Activated CD8-positive, alpha-beta T cell treated with anti-CD3 and anti-CD28 coated beads for 36 hours (primary cell): Measurements from ENCODE around the gene CYP8B1. TPM values are rescaled to one million over a fixed set of nuclear protein-coding genes. Genes with fewer than 3 reads are reported as not detected.

ENCODE experiments used
- ATAC-seq: fragments of 200-7000 bp; cut with Tn5 transposase; one replicate; pipeline ENCODE4 v1.10.0; 2021; ENCODE audit warnings: mild to moderate bottlenecking, moderate library complexity
- CTCF ChIA-PET: fragments of 350-600 bp; sonication (Branson Sonifier 250); formaldehyde crosslinking; loops from one replicate; lab custom pipeline; 2021; ENCODE audit warnings: antibody characterized with exemption; lab: Charles Lee
- POLR2A ChIA-PET: fragments of 350-600 bp; sonication (Branson Sonifier 250); formaldehyde crosslinking; loops from one replicate; lab custom pipeline; 2021; ENCODE audit warnings: antibody characterized with exemption; lab: Charles Lee
- DNase-seq: peaks from one replicate; pipeline ENCODE4 v3.0.0-alpha.2; 2020
- H3K27ac Mint-ChIP-seq: one replicate; pipeline ENCODE4 v1.8.0; 2021; ENCODE audit warnings: mild to moderate bottlenecking, mixed read lengths
- H3K27me3 Mint-ChIP-seq: one replicate; pipeline ENCODE4 v1.8.0; 2021; ENCODE audit warnings: mixed read lengths
- H3K36me3 Mint-ChIP-seq: one replicate; pipeline ENCODE4 v1.8.0; 2021; ENCODE audit warnings: low read depth, mixed read lengths
- H3K4me1 Mint-ChIP-seq: one replicate; pipeline ENCODE4 v1.8.0; 2021; ENCODE audit warnings: low read depth, mixed read lengths
- H3K4me3 Mint-ChIP-seq: one replicate; pipeline ENCODE4 v1.8.0; 2021; ENCODE audit warnings: mild to moderate bottlenecking, moderate library complexity, mixed read lengths
- H3K9me3 Mint-ChIP-seq: one replicate; pipeline ENCODE4 v1.8.0; 2021; ENCODE audit warnings: mixed read lengths
- intact Hi-C: fragments of 100-400 bp; cut with micrococcal nuclease; formaldehyde crosslinking; loops from one replicate; pipeline ENCODE4 v1.10.0; 2022
- total RNA-seq, 2 experiments: library from RNA; stranded (reverse); gene quantifications; one replicate each; pipeline ENCODE4 v1.2.3, GENCODE V29; 2021
- TF ChIP-seq, protein P1 (sequence below): fragments of 200-600 bp; IDR thresholded peaks from one replicate; pipeline ENCODE4 v1.8.0; 2022; ENCODE audit warnings: antibody characterized with exemption, mild to moderate bottlenecking

CYP8B1 gene
- total RNA-seq, 2 experiments from 2014 or later: not detected

DNA sequence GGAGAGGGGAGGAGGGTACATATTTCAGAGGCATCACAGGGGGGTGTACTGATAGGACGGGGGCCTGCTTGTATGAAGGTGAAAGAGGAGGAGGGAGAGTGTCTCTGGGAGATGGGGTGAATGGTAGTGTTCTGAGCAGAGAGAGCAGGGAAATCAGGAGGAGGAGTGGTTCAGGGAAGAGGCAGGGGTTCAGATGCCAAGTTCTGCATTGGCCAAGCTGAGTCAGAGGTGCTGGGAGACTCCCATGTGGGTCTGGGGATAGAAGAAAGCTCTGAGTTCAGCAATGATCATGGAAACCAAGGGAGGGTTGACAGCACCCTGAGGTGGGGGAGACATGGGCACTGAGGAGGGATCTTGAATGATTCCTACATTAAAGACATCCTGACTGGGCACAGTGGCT is 3.0 kb downstream of the CYP8B1 start:
- Mint-ChIP-seq H3K36me3 (no peaks in the 10 kb centered on the region), H3K4me3 (no peak overlapping the region), H3K27me3 (no peaks in the 10 kb centered on the region), H3K4me1 (no peaks in the 10 kb centered on the region), H3K9me3 (no peaks in the 10 kb centered on the region), H3K27ac (no peak overlapping the region)
- ATAC-seq: no peak
- no peak for DNase-seq
- TF ChIP-seq, protein P1, sequence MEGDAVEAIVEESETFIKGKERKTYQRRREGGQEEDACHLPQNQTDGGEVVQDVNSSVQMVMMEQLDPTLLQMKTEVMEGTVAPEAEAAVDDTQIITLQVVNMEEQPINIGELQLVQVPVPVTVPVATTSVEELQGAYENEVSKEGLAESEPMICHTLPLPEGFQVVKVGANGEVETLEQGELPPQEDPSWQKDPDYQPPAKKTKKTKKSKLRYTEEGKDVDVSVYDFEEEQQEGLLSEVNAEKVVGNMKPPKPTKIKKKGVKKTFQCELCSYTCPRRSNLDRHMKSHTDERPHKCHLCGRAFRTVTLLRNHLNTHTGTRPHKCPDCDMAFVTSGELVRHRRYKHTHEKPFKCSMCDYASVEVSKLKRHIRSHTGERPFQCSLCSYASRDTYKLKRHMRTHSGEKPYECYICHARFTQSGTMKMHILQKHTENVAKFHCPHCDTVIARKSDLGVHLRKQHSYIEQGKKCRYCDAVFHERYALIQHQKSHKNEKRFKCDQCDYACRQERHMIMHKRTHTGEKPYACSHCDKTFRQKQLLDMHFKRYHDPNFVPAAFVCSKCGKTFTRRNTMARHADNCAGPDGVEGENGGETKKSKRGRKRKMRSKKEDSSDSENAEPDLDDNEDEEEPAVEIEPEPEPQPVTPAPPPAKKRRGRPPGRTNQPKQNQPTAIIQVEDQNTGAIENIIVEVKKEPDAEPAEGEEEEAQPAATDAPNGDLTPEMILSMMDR: no peak
- ChIA-PET CTCF (no interaction called here), POLR2A (no interaction called here)
- intact Hi-C loops: no loop called here

DNA sequence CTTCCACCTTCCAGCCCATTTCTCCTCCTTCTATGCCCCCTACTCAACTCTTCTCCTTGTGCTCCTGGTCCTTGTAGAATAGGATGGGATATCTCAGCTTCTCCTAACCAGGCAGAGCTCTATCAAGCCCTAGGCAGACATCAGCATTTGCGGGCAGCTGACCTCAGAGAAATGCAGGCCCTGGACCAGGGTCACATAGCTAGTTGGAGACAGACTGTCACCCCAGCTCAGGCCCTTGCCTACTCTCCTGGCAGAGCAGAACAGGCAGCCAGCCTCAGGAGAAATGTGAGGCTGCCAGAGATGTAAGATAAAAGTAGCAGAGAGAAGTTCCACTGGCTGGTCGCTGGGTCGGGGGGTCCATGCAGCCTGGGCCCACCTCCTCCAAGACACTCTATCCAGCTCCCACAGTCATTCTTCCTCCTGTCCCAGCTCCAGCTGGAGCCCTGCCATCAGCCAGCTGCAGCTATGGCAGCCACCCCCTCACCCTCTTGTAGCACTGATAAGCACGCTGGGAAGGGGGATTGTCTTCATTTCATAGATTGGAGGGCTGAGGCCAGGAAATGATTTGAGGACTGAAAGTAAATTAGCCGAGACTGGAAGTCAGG is 4.0 kb downstream of the CYP8B1 start:
- no peaks in the 10 kb centered on the region for H3K36me3 Mint-ChIP-seq
- H3K4me3 Mint-ChIP-seq: no peak overlapping the region
- intact Hi-C loops: no loop called here
- no peaks in the 10 kb centered on the region for H3K9me3 Mint-ChIP-seq
- ATAC-seq: no peak
- ChIA-PET CTCF (no interaction called here), POLR2A (no interaction called here)
- DNase-seq: no peak
- H3K27ac Mint-ChIP-seq: no peak overlapping the region
- TF ChIP-seq, protein P1: no peak
- H3K4me1 Mint-ChIP-seq: no peaks in the 10 kb centered on the region
- no peaks in the 10 kb centered on the region for H3K27me3 Mint-ChIP-seq

DNA sequence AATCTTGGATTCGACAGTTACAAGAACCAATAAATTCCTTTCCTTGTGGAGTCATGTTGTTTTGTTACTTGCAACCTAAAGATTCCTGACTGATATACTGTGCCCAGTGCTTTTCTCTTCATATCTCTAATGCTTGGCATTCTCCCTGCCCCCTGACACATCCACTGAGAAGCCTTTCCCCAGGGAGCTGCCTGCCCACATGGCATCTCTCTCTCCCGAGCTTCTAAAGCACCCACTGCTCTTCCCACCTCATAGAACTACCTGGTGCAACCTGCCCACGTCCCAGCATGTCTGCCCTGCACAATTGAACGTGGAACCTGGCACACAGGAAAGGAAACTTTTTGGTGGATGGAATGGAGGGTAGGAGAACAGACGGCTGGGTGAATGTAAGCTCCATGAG is 6.8 kb downstream of the CYP8B1 start:
- Mint-ChIP-seq H3K27me3 (no peaks in the 10 kb centered on the region), H3K27ac (no peak overlapping the region), H3K36me3 (no peaks in the 10 kb centered on the region), H3K4me3 (no peak overlapping the region), H3K4me1 (no peaks in the 10 kb centered on the region), H3K9me3 (no peaks in the 10 kb centered on the region)
- ATAC-seq (no peak), DNase-seq (no peak)
- intact Hi-C loops: no loop called here
- CTCF ChIA-PET: interaction anchor here (1.0 to 2.2 kb wide), 3 partner anchors 10 to 37 kb away, joined by 3 to 8 read pairs (median 4); no protein-coding TSS in a partner anchor
- POLR2A ChIA-PET: no interaction called here
- TF ChIP-seq, protein P1: no peak

DNA sequence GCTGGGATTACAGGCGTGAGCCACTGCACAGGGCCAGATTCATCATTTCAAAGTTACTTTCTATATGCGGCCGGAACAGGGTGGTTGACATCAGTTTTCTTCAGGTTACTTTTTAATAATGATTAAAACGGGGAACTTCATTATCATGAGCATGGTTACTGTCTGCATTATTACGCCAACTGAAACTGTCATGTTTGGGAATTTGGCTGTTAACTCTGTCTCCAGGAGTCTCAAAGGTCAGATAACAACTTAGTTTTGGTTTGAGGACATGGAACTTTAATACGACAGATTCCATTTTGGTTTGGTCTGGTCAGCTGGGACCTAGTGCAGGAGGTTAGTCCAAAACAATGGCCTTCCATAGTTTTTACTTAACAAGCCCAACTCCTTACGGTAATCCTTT is 8.5 kb downstream of the CYP8B1 start:
- ChIA-PET CTCF (interaction anchor here (1.2 kb wide), 1 partner anchor 36 kb away, joined by 3 read pairs; no protein-coding TSS in a partner anchor), POLR2A (no interaction called here)
- Mint-ChIP-seq H3K9me3 (no peaks in the 10 kb centered on the region), H3K4me3 (no peak overlapping the region), H3K36me3 (no peaks in the 10 kb centered on the region), H3K27me3 (no peaks in the 10 kb centered on the region), H3K4me1 (no peaks in the 10 kb centered on the region), H3K27ac (no peak overlapping the region)
- intact Hi-C loops: no loop called here
- DNase-seq (no peak), ATAC-seq (no peak)
- TF ChIP-seq, protein P1: no peak

DNA sequence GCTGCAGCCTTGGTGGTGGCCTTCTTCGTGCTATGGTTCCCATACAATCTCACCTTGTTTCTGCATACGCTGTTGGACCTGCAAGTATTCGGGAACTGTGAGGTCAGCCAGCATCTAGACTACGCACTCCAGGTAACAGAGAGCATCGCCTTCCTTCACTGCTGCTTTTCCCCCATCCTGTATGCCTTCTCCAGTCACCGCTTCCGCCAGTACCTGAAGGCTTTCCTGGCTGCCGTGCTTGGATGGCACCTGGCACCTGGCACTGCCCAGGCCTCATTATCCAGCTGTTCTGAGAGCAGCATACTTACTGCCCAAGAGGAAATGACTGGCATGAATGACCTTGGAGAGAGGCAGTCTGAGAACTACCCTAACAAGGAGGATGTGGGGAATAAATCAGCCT is 10.4 kb downstream of the CYP8B1 start:
- ATAC-seq (no peak), DNase-seq (no peak)
- H3K9me3 Mint-ChIP-seq: no peaks in the 10 kb centered on the region
- no peak overlapping the region for H3K27ac Mint-ChIP-seq
- no peak overlapping the region for H3K4me3 Mint-ChIP-seq
- H3K27me3 Mint-ChIP-seq: peaks cover 4% of the 10 kb centered on the region
- CTCF ChIA-PET: interaction anchor here (1.3 kb wide), 1 partner anchor 34 kb away, joined by 3 read pairs; no protein-coding TSS in a partner anchor
- TF ChIP-seq, protein P1: no peak
- POLR2A ChIA-PET: interaction anchor here (0.8 kb wide), 1 partner anchor 9 kb away, joined by 3 read pairs; no protein-coding TSS in a partner anchor
- no peaks in the 10 kb centered on the region for H3K36me3 Mint-ChIP-seq
- intact Hi-C loops: no loop called here
- no peaks in the 10 kb centered on the region for H3K4me1 Mint-ChIP-seq
